ENCODE results near the gene SLC9A9. TPM values are rescaled to one million over a fixed set of nuclear protein-coding genes. Genes with fewer than 3 reads are reported as not detected.

Gene SLC9A9
- polyA plus RNA-seq, 1 donor from 2014 or later = 0.54 TPM

DNA sequence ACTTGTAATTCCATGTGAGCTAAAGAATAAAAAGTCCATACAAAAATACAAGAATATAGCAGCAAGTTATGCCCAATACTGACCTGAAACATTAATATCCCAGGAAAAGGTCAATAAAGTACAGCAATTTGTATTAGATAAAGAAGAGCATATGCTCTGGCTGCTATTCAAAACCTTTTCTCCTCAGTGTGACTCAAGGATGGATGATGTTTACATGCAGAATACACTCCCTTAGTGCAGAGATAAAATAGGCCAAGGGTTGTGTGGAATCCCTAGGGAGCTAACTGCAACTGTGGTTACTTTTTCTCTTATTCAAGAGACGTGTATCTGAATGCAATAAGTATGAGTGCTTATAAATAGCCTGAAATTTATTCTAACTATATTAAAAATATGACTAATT, 78.7 kb downstream of the SLC9A9 start:
- no peaks in the 10 kb centered on the region for H3F3A ChIP-seq (ENCODE audit: insufficient read depth, low read length, poor library complexity, severe bottlenecking)
- H3K36me3 ChIP-seq (ENCODE audit: insufficient read depth, low read length) = no peaks in the 10 kb centered on the region
- H3K9ac ChIP-seq (ENCODE audit: low read length) = no peak overlapping the region
- H3K27me3 ChIP-seq (ENCODE audit: insufficient read depth, low read depth, low read length) = no peaks in the 10 kb centered on the region
- no peak overlapping the region for H2AFZ ChIP-seq (ENCODE audit: low read depth, low read length)
- H3K9me3 ChIP-seq (ENCODE audit: low read length) = no peaks in the 10 kb centered on the region
- no peaks in the 10 kb centered on the region for H3K9me2 ChIP-seq (ENCODE audit: insufficient read depth, low read length)
- TF ChIP-seq, protein P1, sequence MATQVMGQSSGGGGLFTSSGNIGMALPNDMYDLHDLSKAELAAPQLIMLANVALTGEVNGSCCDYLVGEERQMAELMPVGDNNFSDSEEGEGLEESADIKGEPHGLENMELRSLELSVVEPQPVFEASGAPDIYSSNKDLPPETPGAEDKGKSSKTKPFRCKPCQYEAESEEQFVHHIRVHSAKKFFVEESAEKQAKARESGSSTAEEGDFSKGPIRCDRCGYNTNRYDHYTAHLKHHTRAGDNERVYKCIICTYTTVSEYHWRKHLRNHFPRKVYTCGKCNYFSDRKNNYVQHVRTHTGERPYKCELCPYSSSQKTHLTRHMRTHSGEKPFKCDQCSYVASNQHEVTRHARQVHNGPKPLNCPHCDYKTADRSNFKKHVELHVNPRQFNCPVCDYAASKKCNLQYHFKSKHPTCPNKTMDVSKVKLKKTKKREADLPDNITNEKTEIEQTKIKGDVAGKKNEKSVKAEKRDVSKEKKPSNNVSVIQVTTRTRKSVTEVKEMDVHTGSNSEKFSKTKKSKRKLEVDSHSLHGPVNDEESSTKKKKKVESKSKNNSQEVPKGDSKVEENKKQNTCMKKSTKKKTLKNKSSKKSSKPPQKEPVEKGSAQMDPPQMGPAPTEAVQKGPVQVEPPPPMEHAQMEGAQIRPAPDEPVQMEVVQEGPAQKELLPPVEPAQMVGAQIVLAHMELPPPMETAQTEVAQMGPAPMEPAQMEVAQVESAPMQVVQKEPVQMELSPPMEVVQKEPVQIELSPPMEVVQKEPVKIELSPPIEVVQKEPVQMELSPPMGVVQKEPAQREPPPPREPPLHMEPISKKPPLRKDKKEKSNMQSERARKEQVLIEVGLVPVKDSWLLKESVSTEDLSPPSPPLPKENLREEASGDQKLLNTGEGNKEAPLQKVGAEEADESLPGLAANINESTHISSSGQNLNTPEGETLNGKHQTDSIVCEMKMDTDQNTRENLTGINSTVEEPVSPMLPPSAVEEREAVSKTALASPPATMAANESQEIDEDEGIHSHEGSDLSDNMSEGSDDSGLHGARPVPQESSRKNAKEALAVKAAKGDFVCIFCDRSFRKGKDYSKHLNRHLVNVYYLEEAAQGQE (IDR thresholded peaks at IDR 0.05; ENCODE audit: borderline replicate concordance) = no peak
- no peak for TF ChIP-seq TAF1 (IDR thresholded peaks at IDR 0.05; ENCODE audit: low read depth)
- no peak for TF ChIP-seq POLR2AphosphoS5 (IDR thresholded peaks at IDR 0.05)
- TF ChIP-seq, protein P2, sequence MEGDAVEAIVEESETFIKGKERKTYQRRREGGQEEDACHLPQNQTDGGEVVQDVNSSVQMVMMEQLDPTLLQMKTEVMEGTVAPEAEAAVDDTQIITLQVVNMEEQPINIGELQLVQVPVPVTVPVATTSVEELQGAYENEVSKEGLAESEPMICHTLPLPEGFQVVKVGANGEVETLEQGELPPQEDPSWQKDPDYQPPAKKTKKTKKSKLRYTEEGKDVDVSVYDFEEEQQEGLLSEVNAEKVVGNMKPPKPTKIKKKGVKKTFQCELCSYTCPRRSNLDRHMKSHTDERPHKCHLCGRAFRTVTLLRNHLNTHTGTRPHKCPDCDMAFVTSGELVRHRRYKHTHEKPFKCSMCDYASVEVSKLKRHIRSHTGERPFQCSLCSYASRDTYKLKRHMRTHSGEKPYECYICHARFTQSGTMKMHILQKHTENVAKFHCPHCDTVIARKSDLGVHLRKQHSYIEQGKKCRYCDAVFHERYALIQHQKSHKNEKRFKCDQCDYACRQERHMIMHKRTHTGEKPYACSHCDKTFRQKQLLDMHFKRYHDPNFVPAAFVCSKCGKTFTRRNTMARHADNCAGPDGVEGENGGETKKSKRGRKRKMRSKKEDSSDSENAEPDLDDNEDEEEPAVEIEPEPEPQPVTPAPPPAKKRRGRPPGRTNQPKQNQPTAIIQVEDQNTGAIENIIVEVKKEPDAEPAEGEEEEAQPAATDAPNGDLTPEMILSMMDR (IDR thresholded peaks at IDR 0.05; ENCODE audit: poor library complexity, severe bottlenecking) = no peak
- no peak overlapping the region for H3K27ac ChIP-seq (ENCODE audit: low read length)
- no peak overlapping the region for H3K4me3 ChIP-seq (ENCODE audit: low read length)
- no peaks in the 10 kb centered on the region for H3K79me2 ChIP-seq (replicated peaks; ENCODE audit: insufficient read depth, low read length)
- no peak overlapping the region for H3K4me2 ChIP-seq (ENCODE audit: low read length)
- H4K20me1 ChIP-seq (ENCODE audit: insufficient read depth) = no peaks in the 10 kb centered on the region

DNA sequence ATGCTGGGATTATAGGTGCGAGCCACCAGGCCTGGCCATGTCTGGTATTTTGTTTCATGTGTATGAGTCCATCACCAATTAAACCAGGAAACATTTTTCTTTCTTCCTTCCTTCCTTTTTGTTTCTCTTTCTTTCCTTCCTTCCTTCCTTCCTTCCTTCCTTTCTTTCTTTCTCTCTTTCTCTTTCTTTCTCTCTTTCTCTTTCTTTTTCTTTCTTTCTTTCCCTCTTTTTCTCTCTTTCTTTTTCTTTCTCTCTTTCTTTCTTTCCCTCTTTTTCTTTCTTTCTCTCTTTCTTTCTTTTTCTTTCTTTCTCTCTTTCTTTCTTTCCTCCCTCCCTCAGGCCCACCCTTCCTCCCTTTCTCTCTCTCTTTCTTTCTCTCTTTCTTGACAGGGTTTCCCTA, 83.4 kb downstream of the SLC9A9 start:
- no peaks in the 10 kb centered on the region for H3K27me3 ChIP-seq (ENCODE audit: insufficient read depth, low read depth, low read length)
- no peaks in the 10 kb centered on the region for H4K20me1 ChIP-seq (ENCODE audit: insufficient read depth)
- no peak overlapping the region for H3K4me2 ChIP-seq (ENCODE audit: low read length)
- H2AFZ ChIP-seq (ENCODE audit: low read depth, low read length) = no peak overlapping the region
- no peaks in the 10 kb centered on the region for H3F3A ChIP-seq (ENCODE audit: insufficient read depth, low read length, poor library complexity, severe bottlenecking)
- no peaks in the 10 kb centered on the region for H3K79me2 ChIP-seq (replicated peaks; ENCODE audit: insufficient read depth, low read length)
- no peaks in the 10 kb centered on the region for H3K9me2 ChIP-seq (ENCODE audit: insufficient read depth, low read length)
- no peaks in the 10 kb centered on the region for H3K36me3 ChIP-seq (ENCODE audit: insufficient read depth, low read length)
- no peaks in the 10 kb centered on the region for H3K9me3 ChIP-seq (ENCODE audit: low read length)
- H3K4me3 ChIP-seq (ENCODE audit: low read length) = no peak overlapping the region
- H3K9ac ChIP-seq (ENCODE audit: low read length) = no peak overlapping the region
- TF ChIP-seq EZH2 (IDR thresholded peaks at IDR 0.05; ENCODE audit: borderline replicate concordance, insufficient read depth, low read length, poor library complexity, severe bottlenecking) (no peak), POLR2AphosphoS5 (IDR thresholded peaks at IDR 0.05) (no peak), MXI1 (conservative IDR thresholded peaks at IDR 0.05; ENCODE audit: poor library complexity, severe bottlenecking) (no peak), TAF1 (IDR thresholded peaks at IDR 0.05; ENCODE audit: low read depth) (no peak), SMC3 (conservative IDR thresholded peaks at IDR 0.05; ENCODE audit: poor library complexity) (no peak), EP300 (conservative IDR thresholded peaks at IDR 0.05; ENCODE audit: poor library complexity, severe bottlenecking) (no peak), RAD21 (conservative IDR thresholded peaks at IDR 0.05) (no peak)
- TF ChIP-seq, protein P1 (IDR thresholded peaks at IDR 0.05; ENCODE audit: borderline replicate concordance) = no peak
- TF ChIP-seq, protein P2 (IDR thresholded peaks at IDR 0.05; ENCODE audit: poor library complexity, severe bottlenecking) = no peak
- no peak overlapping the region for H3K27ac ChIP-seq (ENCODE audit: low read length)
